Neural progenitor cell (in vitro differentiated cells): Measurements from ENCODE around the gene PTRH1. TPM values are rescaled to one million over a fixed set of nuclear protein-coding genes. Genes with fewer than 3 reads are reported as not detected.
"Not testable (repeated sequence)": the region's sequence is repeated elsewhere in the genome, so short reads cannot be mapped to it uniquely, and the experiment has no call there.

ENCODE experiments used
- DNase-seq: peaks from one replicate; pipeline ENCODE4 v3.0.0-alpha.2; 2016; ENCODE audit warnings: low spot score
- H2AFZ ChIP-seq: fragments of 200-600 bp; sonication (generic); replicated peaks from 2 replicates; pipeline ENCODE4 v1.6.1; 2016; ENCODE audit warnings: antibody characterized with exemption
- H3F3A ChIP-seq: fragments of 200-600 bp; sonication (generic); 2 replicates; pipeline ENCODE4 v1.6.1; 2016; ENCODE audit warnings: antibody characterized with exemption, low read depth
- H3K27ac ChIP-seq: fragments of 200-600 bp; sonication (generic); 2 replicates; pipeline ENCODE4 v1.5.1; 2016; ENCODE audit warnings: mild to moderate bottlenecking
- H3K27me3 ChIP-seq: fragments of 200-600 bp; sonication (generic); 2 replicates; pipeline ENCODE4 v1.6.1; 2016; ENCODE audit warnings: mild to moderate bottlenecking, moderate library complexity
- H3K36me3 ChIP-seq: fragments of 200-600 bp; sonication (generic); 2 replicates; pipeline ENCODE4 v1.5.1; 2016
- H3K4me1 ChIP-seq: fragments of 200-600 bp; sonication (generic); 2 replicates; pipeline ENCODE4 v1.6.1; 2016; ENCODE audit warnings: mixed run types
- H3K4me2 ChIP-seq: fragments of 200-600 bp; sonication (generic); 2 replicates; pipeline ENCODE4 v1.6.1; 2016
- H3K4me3 ChIP-seq: fragments of 200-600 bp; sonication (generic); 2 replicates; pipeline ENCODE4 v1.5.1; 2016
- H3K79me2 ChIP-seq: fragments of 200-600 bp; sonication (generic); 2 replicates; pipeline ENCODE4 v1.6.1; 2016; ENCODE audit warnings: low read depth
- H3K9ac ChIP-seq: fragments of 200-600 bp; sonication (generic); 2 replicates; pipeline ENCODE4 v1.6.1; 2016
- H3K9me3 ChIP-seq: fragments of 200-600 bp; sonication (generic); 2 replicates; pipeline ENCODE4 v1.5.1; 2016; ENCODE audit warnings: low read depth
- H4K20me1 ChIP-seq: fragments of 200-600 bp; sonication (generic); 2 replicates; pipeline ENCODE4 v1.6.1; 2016; ENCODE audit warnings: low read depth
- H3K27ac Mint-ChIP-seq: 3 replicates; pipeline ENCODE4 v1.8.0; 2021; ENCODE audit warnings: mixed read lengths
- H3K27me3 Mint-ChIP-seq: 2 replicates; pipeline ENCODE4 v1.8.0; 2022; ENCODE audit warnings: low read depth, mild to moderate bottlenecking, inconsistent platforms, moderate library complexity, mixed read lengths; ENCODE audit not compliant: insufficient read depth
- H3K36me3 Mint-ChIP-seq: 3 replicates; pipeline ENCODE4 v1.8.0; 2021; ENCODE audit warnings: mixed read lengths
- H3K4me1 Mint-ChIP-seq: 3 replicates; pipeline ENCODE4 v1.8.0; 2021; ENCODE audit warnings: mixed read lengths
- H3K4me3 Mint-ChIP-seq: 3 replicates; pipeline ENCODE4 v1.8.0; 2021; ENCODE audit warnings: mild to moderate bottlenecking, moderate library complexity, mixed read lengths
- H3K9me3 Mint-ChIP-seq: 3 replicates; pipeline ENCODE4 v1.8.0; 2020; ENCODE audit warnings: mixed read lengths
- CTCF ChIP-seq: fragments of 200-600 bp; sonication (generic); IDR thresholded peaks from 2 replicates; pipeline ENCODE4 v1.5.1; 2017; ENCODE audit warnings: antibody characterized with exemption, mild to moderate bottlenecking
- EZH2 ChIP-seq: fragments of 200-600 bp; sonication (generic); IDR thresholded peaks from 2 replicates; pipeline ENCODE4 v1.6.1; 2017; ENCODE audit warnings: antibody characterized with exemption, mild to moderate bottlenecking, moderate library complexity
- EZH2phosphoT487 ChIP-seq: fragments of 200-600 bp; sonication (generic); IDR thresholded peaks from 2 replicates; pipeline ENCODE4 v1.6.1; 2017; ENCODE audit warnings: antibody characterized with exemption
- total RNA-seq: library from RNA; depleted of rRNA; stranded (reverse); fragments of >200 nt; gene quantifications from 2 replicates; pipeline ENCODE4 v1.2.3, GENCODE V29; 2015; ENCODE audit warnings: low replicate concordance

The PTRH1 gene
- total RNA-seq, 1 donor from 2014 or later, result 1.3 TPM

GRCh38 chr9:127761491-127761956 lies 46.1 kb upstream of the PTRH1 start:
- no peak overlapping the region for H3K4me3 Mint-ChIP-seq
- no peaks in the 10 kb centered on the region for H4K20me1 ChIP-seq
- H3K9me3 Mint-ChIP-seq, result no peaks in the 10 kb centered on the region
- H3K4me2 ChIP-seq, result no peak overlapping the region
- no peak overlapping the region for H2AFZ ChIP-seq
- peaks cover 10% of the 10 kb centered on the region for H3K4me1 ChIP-seq
- H3K4me3 ChIP-seq, result no peak overlapping the region
- H3K79me2 ChIP-seq, result no peaks in the 10 kb centered on the region
- H3K4me1 Mint-ChIP-seq, result peaks cover 28% of the 10 kb centered on the region
- DNase-seq, result peak; percentile 36
- H3K27ac ChIP-seq, result no peak overlapping the region
- peaks cover 21% of the 10 kb centered on the region for H3K27me3 Mint-ChIP-seq
- H3F3A ChIP-seq, result no peaks in the 10 kb centered on the region
- no peak overlapping the region for H3K27ac Mint-ChIP-seq
- H3K9ac ChIP-seq, result no peak overlapping the region
- H3K27me3 ChIP-seq, result peaks cover 4% of the 10 kb centered on the region
- H3K36me3 ChIP-seq, result no peaks in the 10 kb centered on the region
- TF ChIP-seq EZH2phosphoT487 (no peak), EZH2 (no peak), CTCF (no peak)
- H3K9me3 ChIP-seq, result no peaks in the 10 kb centered on the region
- no peaks in the 10 kb centered on the region for H3K36me3 Mint-ChIP-seq

GRCh38 chr9:127761061-127761460 lies 45.6 kb upstream of the PTRH1 start:
- no peaks in the 10 kb centered on the region for H3K36me3 ChIP-seq
- H4K20me1 ChIP-seq, result peaks cover under 1% of the 10 kb centered on the region
- H3K9me3 Mint-ChIP-seq, result no peaks in the 10 kb centered on the region
- TF ChIP-seq CTCF (no peak), EZH2phosphoT487 (no peak), EZH2 (no peak)
- no peak for DNase-seq
- H3K79me2 ChIP-seq, result no peaks in the 10 kb centered on the region
- no peak overlapping the region for H3K4me3 Mint-ChIP-seq
- no peak overlapping the region for H3K27ac ChIP-seq
- H3K4me1 Mint-ChIP-seq, result peaks cover 28% of the 10 kb centered on the region
- H3K9ac ChIP-seq, result no peak overlapping the region
- peaks cover 23% of the 10 kb centered on the region for H3K27me3 Mint-ChIP-seq
- H3K4me1 ChIP-seq, result peaks cover 10% of the 10 kb centered on the region
- no peaks in the 10 kb centered on the region for H3K36me3 Mint-ChIP-seq
- H3F3A ChIP-seq, result peaks cover under 1% of the 10 kb centered on the region
- no peak overlapping the region for H3K4me2 ChIP-seq
- H3K27ac Mint-ChIP-seq, result no peak overlapping the region
- H2AFZ ChIP-seq, result no peak overlapping the region
- no peaks in the 10 kb centered on the region for H3K9me3 ChIP-seq
- peaks cover 9% of the 10 kb centered on the region for H3K27me3 ChIP-seq
- H3K4me3 ChIP-seq, result no peak overlapping the region

GRCh38 chr9:127758843-127759242 lies 43.4 kb upstream of the PTRH1 start:
- no peaks in the 10 kb centered on the region for H3K9me3 Mint-ChIP-seq

GRCh38 chr9:127756776-127757175 lies 41.3 kb upstream of the PTRH1 start:
- Histone ChIP-seq H4K20me1 (peaks cover 36% of the 10 kb centered on the region), H3K4me1 (peaks cover 10% of the 10 kb centered on the region), H3K27me3 (peaks cover 47% of the 10 kb centered on the region), H3F3A (peaks cover 18% of the 10 kb centered on the region)
- H3K9ac ChIP-seq, H2AFZ ChIP-seq, H3K9me3 ChIP-seq, H3K36me3 ChIP-seq, H3K36me3 Mint-ChIP-seq, H3K4me3 ChIP-seq, DNase-seq, H3K9me3 Mint-ChIP-seq, H3K4me2 ChIP-seq, H3K27ac Mint-ChIP-seq, H3K4me1 Mint-ChIP-seq, H3K27ac ChIP-seq, H3K79me2 ChIP-seq, H3K4me3 Mint-ChIP-seq: not testable (repeated sequence)
- peaks cover 34% of the 10 kb centered on the region for H3K27me3 Mint-ChIP-seq

More at GRCh38 chr9:127758843-127759242, 43.4 kb upstream of the PTRH1 start:
- Mint-ChIP-seq H3K27ac (no peak overlapping the region), H3K36me3 (no peaks in the 10 kb centered on the region), H3K4me3 (no peak overlapping the region), H3K27me3 (peaks cover 21% of the 10 kb centered on the region), H3K4me1 (peaks cover 24% of the 10 kb centered on the region)
- H3K9me3 ChIP-seq, result no peaks in the 10 kb centered on the region
- no peak overlapping the region for H3K4me3 ChIP-seq
- DNase-seq, result no peak
- TF ChIP-seq EZH2 (no peak), EZH2phosphoT487 (no peak), CTCF (no peak)
- peaks cover 16% of the 10 kb centered on the region for H3F3A ChIP-seq
- H3K27me3 ChIP-seq, result peaks cover 26% of the 10 kb centered on the region
- H3K4me2 ChIP-seq, result no peak overlapping the region
- H3K36me3 ChIP-seq, result no peaks in the 10 kb centered on the region
- peaks cover 15% of the 10 kb centered on the region for H4K20me1 ChIP-seq
- no peak overlapping the region for H2AFZ ChIP-seq
- no peak overlapping the region for H3K27ac ChIP-seq
- H3K4me1 ChIP-seq, result peaks cover 16% of the 10 kb centered on the region
- H3K9ac ChIP-seq, result no peak overlapping the region
- H3K79me2 ChIP-seq, result no peaks in the 10 kb centered on the region
